B cell (primary cell): Measurements from ENCODE around the gene AQP10. TPM values are rescaled to one million over a fixed set of nuclear protein-coding genes. Genes with fewer than 3 reads are reported as not detected.

Experiments used
- ATAC-seq: fragments of 200-7000 bp; cut with Tn5 transposase; one replicate; pipeline ENCODE4 v1.10.0; 2021; ENCODE audit warnings: low read depth, mild to moderate bottlenecking, moderate number of reproducible peaks, moderate library complexity
- CTCF ChIA-PET: fragments of 350-600 bp; sonication (Branson Sonifier 250); formaldehyde crosslinking; loops from one replicate; lab custom pipeline; 2021; ENCODE audit warnings: antibody characterized with exemption, inconsistent platforms; lab: Charles Lee
- POLR2A ChIA-PET: fragments of 350-600 bp; sonication (Branson Sonifier 250); formaldehyde crosslinking; loops from one replicate; lab custom pipeline; 2021; ENCODE audit warnings: antibody characterized with exemption; lab: Charles Lee
- DNase-seq: peaks from one replicate; pipeline ENCODE4 v3.0.0; 2013
- H2AFZ ChIP-seq: 2 replicates; pipeline ENCODE4 v1.6.1; 2012; ENCODE audit warnings: mild to moderate bottlenecking, low read depth, low read length; ENCODE audit not compliant: insufficient read depth, poor library complexity, severe bottlenecking
- H3K27ac ChIP-seq, 2 donors: 1 replicate in 1 of 2; 2 replicates in 1 of 2; pipeline ENCODE4 v1.5.1; 2012 to 2013; ENCODE audit warnings: low read length in 2 of 2, mild to moderate bottlenecking in 2 of 2, moderate library complexity in 1 of 2
- H3K27me3 ChIP-seq, 4 experiments: fragments of 200-600 bp in 1 of 4; sonication (generic) in 1 of 4; replicated peaks in 1 of 4; 1 replicate in 2 of 4; 2 replicates in 2 of 4; pipeline versions ENCODE4 v1.6.1 to v1.7.0; 2013 to 2016; ENCODE audit warnings: low read length in 3 of 4, mild to moderate bottlenecking in 2 of 4, mixed read lengths in 1 of 4, moderate library complexity in 1 of 4; ENCODE audit not compliant: insufficient read depth in 4 of 4, control insufficient read depth in 3 of 4; ENCODE audit errors: control extremely low read depth in 1 of 4
- H3K36me3 ChIP-seq, 2 experiments: replicated peaks in 1 of 2; 1 replicate in 1 of 2; 2 replicates in 1 of 2; pipeline versions ENCODE4 v1.6.1 to v1.7.1; 2013; ENCODE audit warnings: low read length in 1 of 2; ENCODE audit not compliant: insufficient read depth in 2 of 2, control insufficient read depth in 1 of 2; ENCODE audit errors: control extremely low read depth in 1 of 2, extremely low read depth in 1 of 2
- H3K4me1 ChIP-seq, 2 donors: fragments of 200-600 bp in 1 of 2; sonication (generic) in 1 of 2; 1 replicate in 1 of 2; 2 replicates in 1 of 2; pipeline versions ENCODE4 v1.5.1 to v1.6.1; 2013 to 2017; ENCODE audit warnings: low read length in 2 of 2; ENCODE audit not compliant: control insufficient read depth in 2 of 2, insufficient read depth in 2 of 2
- H3K4me2 ChIP-seq: replicated peaks from 2 replicates; pipeline ENCODE3; 2012; ENCODE audit warnings: mild to moderate bottlenecking, low read depth, low read length; ENCODE audit not compliant: poor library complexity, severe bottlenecking
- H3K4me3 ChIP-seq, 5 experiments: fragments of 200-600 bp in 1 of 5; sonication (generic) in 1 of 5; 1 replicate in 3 of 5; 2 replicates in 2 of 5; pipeline versions ENCODE4 v1.5.1 to v1.7.0; 2011 to 2016; ENCODE audit warnings: low read length in 4 of 5, mild to moderate bottlenecking in 4 of 5, low read depth in 2 of 5, control low read depth in 1 of 5, moderate library complexity in 1 of 5; ENCODE audit not compliant: insufficient read depth in 1 of 5; ENCODE audit errors: control extremely low read depth in 1 of 5, extremely low read depth in 1 of 5
- H3K79me2 ChIP-seq: fragments of 200-600 bp; sonication (generic); one replicate; pipeline ENCODE4 v1.6.0; 2016; ENCODE audit warnings: low read length; ENCODE audit not compliant: control insufficient read depth, insufficient read depth
- H3K9ac ChIP-seq: fragments of 200-600 bp; sonication (generic); 2 replicates; pipeline ENCODE4 v1.6.1; 2017; ENCODE audit warnings: mild to moderate bottlenecking, low read length, moderate library complexity
- H3K9me3 ChIP-seq, 3 donors: one replicate each; pipeline versions ENCODE4 v1.6.1 to v1.7.1; 2013; ENCODE audit warnings: low read length in 2 of 3; ENCODE audit not compliant: control insufficient read depth in 2 of 3, insufficient read depth in 1 of 3; ENCODE audit errors: control extremely low read depth in 1 of 3
- H4K20me1 ChIP-seq: 2 replicates; pipeline ENCODE4 v1.6.0; 2012; ENCODE audit warnings: mild to moderate bottlenecking, low read length; ENCODE audit not compliant: insufficient read depth, control insufficient read depth, poor library complexity, severe bottlenecking
- H3K27ac Mint-ChIP-seq: one replicate; pipeline ENCODE4 v1.8.0; 2021; ENCODE audit warnings: mixed read lengths
- H3K27me3 Mint-ChIP-seq: one replicate; pipeline ENCODE4 v1.8.0; 2021; ENCODE audit warnings: mixed read lengths
- H3K4me1 Mint-ChIP-seq: one replicate; pipeline ENCODE4 v1.8.0; 2021; ENCODE audit warnings: mixed read lengths
- H3K4me3 Mint-ChIP-seq: one replicate; pipeline ENCODE4 v1.8.0; 2021; ENCODE audit warnings: mixed read lengths
- H3K9me3 Mint-ChIP-seq: one replicate; pipeline ENCODE4 v1.8.0; 2022; ENCODE audit warnings: mixed read lengths; ENCODE audit not compliant: insufficient read depth
- CTCF ChIP-seq: fragments of 200-600 bp; IDR thresholded peaks from one replicate; pipeline ENCODE4 v1.8.0; 2022; ENCODE audit warnings: antibody characterized with exemption, mild to moderate bottlenecking
- EZH2 ChIP-seq: IDR thresholded peaks from 2 replicates; pipeline ENCODE4 v1.6.1; 2012; ENCODE audit warnings: borderline replicate concordance, low read depth, mild to moderate bottlenecking, moderate library complexity, low read length; ENCODE audit not compliant: insufficient read depth, poor library complexity, severe bottlenecking
- WGBS: methylation state at CpG from one replicate; pipeline ENCODE4 v1.1.5; 2013; ENCODE audit warnings: missing lambda C conversion rate; ENCODE audit not compliant: insufficient coverage; 5-methylcytosine and 5-hydroxymethylcytosine counted together
- intact Hi-C: fragments of 100-400 bp; cut with micrococcal nuclease; formaldehyde crosslinking; loops from one replicate; pipeline ENCODE4 v1.10.0; 2022
- polyA plus RNA-seq: library from polyadenylated mRNA; depleted of rRNA; stranded (reverse); fragments of >200 nt; gene quantifications from 2 replicates; pipeline ENCODE4 v1.2.3, GENCODE V29; 2012
- total RNA-seq, 2 donors: library from RNA; stranded (reverse); fragments of 120-200 nt in 1 of 2; gene quantifications; 1 replicate in 1 of 2; 2 replicates in 1 of 2; pipeline versions ENCODE4 v1.2.3 to v1.2.4, GENCODE V29; 2013 to 2022

AQP10 gene
- total and polyA plus RNA-seq, 2 donors (not counting 1 experiment from before 2014, with no cell fraction given) = 0.06 TPM; not detected in 1

- Mint-ChIP-seq H3K4me1 (peaks cover 18% of the 10 kb centered on the region), H3K9me3 (no peaks in the 10 kb centered on the region), H3K27ac (peak overlapping the region; percentile 38), H3K4me3 (peak overlapping the region; percentile 76), H3K27me3 (peaks cover 20% of the 10 kb centered on the region)
- DNase-seq = peak; percentile 40
- H3K4me1 ChIP-seq = peaks cover 18 to 20% of the 10 kb centered on the region in 2 donors
- ChIA-PET POLR2A (no interaction called here), CTCF (interaction anchor here (1.4 to 3.3 kb wide), 2 partner anchors 17 to 19 kb away, joined by 3 to 17 read pairs; no protein-coding TSS in a partner anchor)
- WGBS = 3% methylated on average over 36 of the region's 41 CpGs
- H3K9ac ChIP-seq = peak overlapping the region; percentile 63
- peaks cover 0 to 33% (median 12%) of the 10 kb centered on the region in 4 experiments for H3K27me3 ChIP-seq
- peak overlapping the region; percentile 48 for H2AFZ ChIP-seq
- intact Hi-C loops = no loop called here
- peak; percentile 58 for ATAC-seq
- no peaks in the 10 kb centered on the region for H3K9me3 ChIP-seq
- H3K27ac ChIP-seq = no peak overlapping the region
- no peaks in the 10 kb centered on the region for H3K79me2 ChIP-seq
- TF ChIP-seq CTCF = no peak
- TF ChIP-seq EZH2 = no peak
- no peaks in the 10 kb centered on the region for H4K20me1 ChIP-seq
- peaks cover 0 to 13% of the 10 kb centered on the region in 2 experiments for H3K36me3 ChIP-seq
- peak overlapping the region; percentile 81 for H3K4me2 ChIP-seq
- peak overlapping the region; percentile 8 to 54 (median 37) for H3K4me3 ChIP-seq
Measured at GRCh38 chr1:154352581-154353459, 31.9 kb downstream of the AQP10 start.

- peak overlapping the region; percentile 2 for H3K27ac Mint-ChIP-seq
- Histone ChIP-seq H3K36me3 (peaks cover 0 to 10% of the 10 kb centered on the region in 2 experiments), H3K4me2 (peak overlapping the region; percentile 81), H3K27me3 (peaks cover 0 to 33% (median 12%) of the 10 kb centered on the region in 4 experiments), H3K9me3 (no peaks in the 10 kb centered on the region), H3K4me3 (no peak overlapping the region), H2AFZ (peak overlapping the region; percentile 48), H4K20me1 (no peaks in the 10 kb centered on the region), H3K79me2 (no peaks in the 10 kb centered on the region), H3K27ac (no peak overlapping the region), H3K4me1 (peaks cover 18 to 20% of the 10 kb centered on the region in 2 donors), H3K9ac (peak overlapping the region; percentile 63)
- H3K9me3 Mint-ChIP-seq = no peaks in the 10 kb centered on the region
- H3K4me1 Mint-ChIP-seq = peaks cover 18% of the 10 kb centered on the region
- ATAC-seq = peak; percentile 39
- H3K4me3 Mint-ChIP-seq = peak overlapping the region; percentile 76
- intact Hi-C loops = no loop called here
- DNase-seq = peak; percentile 40
- 11% methylated on average over 1 of the region's 1 CpG for WGBS
- CTCF ChIA-PET = interaction anchor here (1.4 to 3.3 kb wide), 2 partner anchors 17 to 20 kb away, joined by 3 to 17 read pairs; no protein-coding TSS in a partner anchor
- peaks cover 20% of the 10 kb centered on the region for H3K27me3 Mint-ChIP-seq
- POLR2A ChIA-PET = no interaction called here
- no peak for TF ChIP-seq EZH2
- no peak for TF ChIP-seq CTCF
Measured at GRCh38 chr1:154353460-154353904, 32.6 kb downstream of the AQP10 start.
